H9 (cell line): Measurements from ENCODE around the gene ITIH5. TPM values are rescaled to one million over a fixed set of nuclear protein-coding genes. Genes with fewer than 3 reads are reported as not detected.

Experiments used
- DNase-seq: peaks from one replicate; pipeline ENCODE4 v3.0.0-alpha.2; 2017
- H2AFZ ChIP-seq: one replicate; pipeline ENCODE4 v1.6.1; 2013; ENCODE audit warnings: mild to moderate bottlenecking, low read length, control low read depth, moderate library complexity
- H2AK5ac ChIP-seq: 2 replicates; pipeline ENCODE4 v1.6.1; 2013; ENCODE audit warnings: low read length, control low read depth, mixed read lengths; ENCODE audit not compliant: insufficient read length
- H2BK120ac ChIP-seq: one replicate; pipeline ENCODE4 v1.6.1; 2013; ENCODE audit warnings: low read depth, mild to moderate bottlenecking, low read length, control low read depth, inconsistent platforms; ENCODE audit not compliant: poor library complexity, severe bottlenecking
- H2BK12ac ChIP-seq: 2 replicates; pipeline ENCODE4 v1.6.1; 2013; ENCODE audit warnings: low read length, control low read depth, mixed read lengths, low read depth; ENCODE audit not compliant: insufficient read length
- H2BK15ac ChIP-seq: 2 replicates; pipeline ENCODE4 v1.6.1; 2013; ENCODE audit warnings: low read depth, low read length, control low read depth
- H2BK20ac ChIP-seq: one replicate; pipeline ENCODE4 v1.6.1; 2013; ENCODE audit warnings: low read depth, mild to moderate bottlenecking, low read length, control low read depth, inconsistent platforms; ENCODE audit not compliant: poor library complexity, severe bottlenecking
- H2BK5ac ChIP-seq: 2 replicates; pipeline ENCODE4 v1.6.1; 2013; ENCODE audit warnings: low read length, control low read depth, mixed read lengths; ENCODE audit not compliant: insufficient read length
- H3K14ac ChIP-seq: 2 replicates; pipeline ENCODE4 v1.6.1; 2013; ENCODE audit warnings: low read length, control low read depth; ENCODE audit not compliant: insufficient read depth
- H3K18ac ChIP-seq: 2 replicates; pipeline ENCODE4 v1.6.1; 2013; ENCODE audit warnings: low read depth, mild to moderate bottlenecking, mixed read lengths, low read length, control low read depth; ENCODE audit not compliant: insufficient read length
- H3K23ac ChIP-seq: 2 replicates; pipeline ENCODE4 v1.6.1; 2013; ENCODE audit warnings: low read length, control low read depth, mixed read lengths, low read depth; ENCODE audit not compliant: insufficient read length
- H3K23me2 ChIP-seq: 2 replicates; pipeline ENCODE4 v1.6.1; 2013; ENCODE audit warnings: low read depth, mild to moderate bottlenecking, mixed read lengths, low read length, control low read depth; ENCODE audit not compliant: insufficient read length, poor library complexity, severe bottlenecking
- H3K27ac ChIP-seq: 2 replicates; pipeline ENCODE4 v1.5.1; 2013; ENCODE audit warnings: low read length, control low read depth, mixed read lengths, low read depth; ENCODE audit not compliant: insufficient read length
- H3K27me3 ChIP-seq: 2 replicates; pipeline ENCODE4 v1.6.1; 2013; ENCODE audit warnings: low read length, control low read depth, inconsistent platforms; ENCODE audit not compliant: insufficient read depth
- H3K4ac ChIP-seq: 2 replicates; pipeline ENCODE4 v1.6.1; 2013; ENCODE audit warnings: low read depth, mild to moderate bottlenecking, control low read depth, inconsistent platforms, low read length, moderate library complexity
- H3K4me1 ChIP-seq: 2 replicates; pipeline ENCODE4 v1.6.1; 2013; ENCODE audit warnings: low read length, control low read depth, inconsistent platforms; ENCODE audit not compliant: insufficient read depth
- H3K4me2 ChIP-seq: 2 replicates; pipeline ENCODE4 v1.6.1; 2013; ENCODE audit warnings: low read length, control low read depth, mixed read lengths; ENCODE audit not compliant: insufficient read length, insufficient read depth
- H3K56ac ChIP-seq: 2 replicates; pipeline ENCODE4 v1.6.1; 2013; ENCODE audit warnings: low read depth, mild to moderate bottlenecking, mixed read lengths, low read length, control low read depth; ENCODE audit not compliant: insufficient read length
- H3K79me1 ChIP-seq: 2 replicates; pipeline ENCODE4 v1.6.1; 2013; ENCODE audit warnings: low read depth, mild to moderate bottlenecking, moderate library complexity, low read length, control low read depth, inconsistent platforms; ENCODE audit not compliant: insufficient read depth, poor library complexity, severe bottlenecking
- H3K79me2 ChIP-seq: 2 replicates; pipeline ENCODE4 v1.6.1; 2013; ENCODE audit warnings: low read length, control low read depth, inconsistent platforms; ENCODE audit not compliant: insufficient read depth
- H3K9ac ChIP-seq: 2 replicates; pipeline ENCODE4 v1.6.1; 2013; ENCODE audit warnings: low read length, control low read depth, mixed read lengths; ENCODE audit not compliant: insufficient read length; ENCODE audit errors: extremely low read depth
- H3K9me3 ChIP-seq: one replicate; pipeline ENCODE4 v1.6.1; 2013; ENCODE audit warnings: low read depth, low read length, inconsistent platforms; ENCODE audit not compliant: control insufficient read depth
- H3T11ph ChIP-seq: one replicate; pipeline ENCODE4 v1.6.1; 2013; ENCODE audit warnings: mild to moderate bottlenecking, low read length, control low read depth, inconsistent platforms
- H4K20me1 ChIP-seq: one replicate; pipeline ENCODE4 v1.6.1; 2013; ENCODE audit not compliant: control insufficient read depth, insufficient read length, insufficient read depth
- H4K5ac ChIP-seq: 2 replicates; pipeline ENCODE4 v1.6.1; 2013; ENCODE audit warnings: low read depth, mild to moderate bottlenecking, mixed read lengths, low read length, control low read depth; ENCODE audit not compliant: insufficient read length
- H4K8ac ChIP-seq: replicated peaks from 2 replicates; pipeline ENCODE4 v1.6.1; 2013; ENCODE audit warnings: low read length, control low read depth, mixed read lengths, low read depth; ENCODE audit not compliant: insufficient read length
- H4K91ac ChIP-seq: 2 replicates; pipeline ENCODE4 v1.6.1; 2013; ENCODE audit warnings: low read depth, mild to moderate bottlenecking, moderate library complexity, mixed read lengths, low read length, control low read depth; ENCODE audit not compliant: insufficient read length
- H3K27ac Mint-ChIP-seq, 3 experiments: 2 replicates in 2 of 3; 3 replicates in 1 of 3; pipeline ENCODE4 v1.8.0; 2020 to 2021; ENCODE audit warnings: mixed read lengths in 3 of 3, mild to moderate bottlenecking in 1 of 3, moderate library complexity in 1 of 3
- H3K27me3 Mint-ChIP-seq: 2 replicates; pipeline ENCODE4 v1.8.0; 2021; ENCODE audit warnings: low read depth, mild to moderate bottlenecking, moderate library complexity, mixed read lengths
- H3K36me3 Mint-ChIP-seq, 3 experiments: 2 replicates in 2 of 3; 3 replicates in 1 of 3; pipeline ENCODE4 v1.8.0; 2020 to 2021; ENCODE audit warnings: low read depth in 3 of 3, mixed read lengths in 3 of 3; ENCODE audit not compliant: insufficient read depth in 1 of 3
- H3K4me1 Mint-ChIP-seq, 2 experiments: 2 replicates each; pipeline ENCODE4 v1.8.0; 2020; ENCODE audit warnings: mixed read lengths in 2 of 2
- H3K4me3 Mint-ChIP-seq, 2 experiments: 2 replicates in 1 of 2; 3 replicates in 1 of 2; pipeline ENCODE4 v1.8.0; 2020 to 2021; ENCODE audit warnings: mild to moderate bottlenecking in 2 of 2, mixed read lengths in 2 of 2, moderate library complexity in 1 of 2
- H3K9me3 Mint-ChIP-seq, 2 experiments: 2 replicates in 1 of 2; 3 replicates in 1 of 2; pipeline ENCODE4 v1.8.0; 2020; ENCODE audit warnings: mild to moderate bottlenecking in 2 of 2, mixed read lengths in 2 of 2, moderate library complexity in 1 of 2
- WGBS: extraction: QIAGEN DNeasy Blood & Tissue Kit; methylation state at CpG from one replicate; pipeline ENCODE4 v1.1.7; 2013; ENCODE audit warnings: missing lambda C conversion rate, low lambda C conversion rate, mixed read lengths; ENCODE audit not compliant: insufficient read length; ENCODE audit errors: extremely low coverage; 5-methylcytosine and 5-hydroxymethylcytosine counted together
- total RNA-seq: library from RNA; stranded (reverse); gene quantifications from 2 replicates; pipeline ENCODE4 v1.2.1, GENCODE V29; 2021
- TF ChIP-seq, protein P1 (sequence below): fragments of 200-600 bp; sonication (generic); conservative IDR thresholded peaks from 3 replicates; pipeline ENCODE4 v1.8.0; 2021; ENCODE audit warnings: antibody characterized with exemption, mild to moderate bottlenecking

Gene ITIH5
- total RNA-seq, 1 experiment from 2014 or later: 1.3 TPM

DNA sequence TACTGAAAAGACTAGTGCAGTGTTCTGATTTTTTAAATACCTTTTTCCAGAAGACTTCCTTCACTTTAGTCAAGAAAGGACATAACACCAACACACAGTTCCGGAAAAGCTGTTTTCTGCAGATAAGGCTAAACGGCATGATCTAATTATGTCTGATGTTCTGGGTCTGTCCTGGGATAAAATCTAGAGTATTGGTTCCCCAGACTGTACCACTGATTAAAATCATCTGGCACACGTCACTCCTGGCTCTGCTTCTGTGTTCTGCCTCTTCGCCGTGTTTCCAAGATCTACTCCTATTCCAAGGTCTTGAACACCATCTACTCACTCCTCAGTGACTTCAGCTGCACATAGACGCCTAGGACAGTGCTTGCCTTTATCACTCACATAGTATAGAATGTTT lies 155.2 kb downstream of the ITIH5 start:
- DNase-seq: no peak
- Histone ChIP-seq H3K56ac (no peak overlapping the region), H3K9ac (no peak overlapping the region), H3K14ac (no peak overlapping the region), H3K23ac (no peak overlapping the region), H2BK15ac (no peak overlapping the region), H3K4ac (no peak overlapping the region), H3K4me2 (no peak overlapping the region), H2BK20ac (no peak overlapping the region), H2BK5ac (no peak overlapping the region), H3K23me2 (no peaks in the 10 kb centered on the region), H4K20me1 (no peaks in the 10 kb centered on the region), H3K79me2 (no peaks in the 10 kb centered on the region), H2BK120ac (no peak overlapping the region), H3K79me1 (no peaks in the 10 kb centered on the region), H3K27me3 (no peaks in the 10 kb centered on the region), H3K4me1 (no peaks in the 10 kb centered on the region), H3K27ac (no peak overlapping the region), H2AFZ (no peak overlapping the region), H4K8ac (no peak overlapping the region), H2AK5ac (no peak overlapping the region), H3K9me3 (no peaks in the 10 kb centered on the region), H3K18ac (no peak overlapping the region), H3T11ph (no peak overlapping the region), H4K91ac (no peak overlapping the region), H4K5ac (no peak overlapping the region), H2BK12ac (no peak overlapping the region)
- Mint-ChIP-seq H3K27ac (no peak overlapping the region), H3K9me3 (peaks cover 31% of the 10 kb centered on the region in 2 experiments), H3K36me3 (peaks cover 7 to 23% (median 8%) of the 10 kb centered on the region in 3 experiments; a peak in 6 of 7 replicates), H3K27me3 (peaks cover 6% of the 10 kb centered on the region), H3K4me3 (no peak overlapping the region), H3K4me1 (peaks cover 13 to 14% of the 10 kb centered on the region in 2 experiments)
- TF ChIP-seq, protein P1, sequence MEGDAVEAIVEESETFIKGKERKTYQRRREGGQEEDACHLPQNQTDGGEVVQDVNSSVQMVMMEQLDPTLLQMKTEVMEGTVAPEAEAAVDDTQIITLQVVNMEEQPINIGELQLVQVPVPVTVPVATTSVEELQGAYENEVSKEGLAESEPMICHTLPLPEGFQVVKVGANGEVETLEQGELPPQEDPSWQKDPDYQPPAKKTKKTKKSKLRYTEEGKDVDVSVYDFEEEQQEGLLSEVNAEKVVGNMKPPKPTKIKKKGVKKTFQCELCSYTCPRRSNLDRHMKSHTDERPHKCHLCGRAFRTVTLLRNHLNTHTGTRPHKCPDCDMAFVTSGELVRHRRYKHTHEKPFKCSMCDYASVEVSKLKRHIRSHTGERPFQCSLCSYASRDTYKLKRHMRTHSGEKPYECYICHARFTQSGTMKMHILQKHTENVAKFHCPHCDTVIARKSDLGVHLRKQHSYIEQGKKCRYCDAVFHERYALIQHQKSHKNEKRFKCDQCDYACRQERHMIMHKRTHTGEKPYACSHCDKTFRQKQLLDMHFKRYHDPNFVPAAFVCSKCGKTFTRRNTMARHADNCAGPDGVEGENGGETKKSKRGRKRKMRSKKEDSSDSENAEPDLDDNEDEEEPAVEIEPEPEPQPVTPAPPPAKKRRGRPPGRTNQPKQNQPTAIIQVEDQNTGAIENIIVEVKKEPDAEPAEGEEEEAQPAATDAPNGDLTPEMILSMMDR: no peak
- no CpG with 5 or more reads among the region's 6 CpGs for WGBS

Other genes with a start within 250 kb of the ITIH5 start
- gene ITIH2, start 36.4 kb upstream of the ITIH5 start, total RNA-seq: not detected in 2 replicates
- 20.9 and 23.4 TPM in 2 replicates for gene KIN, start 121.0 kb upstream of the ITIH5 start, total RNA-seq
- 268 and 280 TPM in 2 replicates for gene ATP5F1C, start 121.2 kb upstream of the ITIH5 start, total RNA-seq
- gene TAF3, start 151.5 kb upstream of the ITIH5 start, total RNA-seq: 10.1 and 10.2 TPM in 2 replicates